Skin epidermis (tissue), 12 donors: ENCODE results near the gene ARFGAP1.

ENCODE experiments used
- H3K27ac ChIP-seq, 21 experiments: fragments of 200-600 bp; sonication (generic) in 11 of 21; one replicate each; pipeline ENCODE4 v1.5.0; 2020; ENCODE audit warnings: mild to moderate bottlenecking in 3 of 21, inconsistent platforms in 2 of 21, moderate library complexity in 2 of 21
- H3K4me3 ChIP-seq, 7 experiments: fragments of 200-600 bp; sonication (generic) in 2 of 7; one replicate each; pipeline ENCODE4 v1.5.0; 2020; ENCODE audit warnings: inconsistent platforms in 2 of 7, mild to moderate bottlenecking in 2 of 7, moderate library complexity in 1 of 7

Gene ARFGAP1

GRCh38 chr20:63337786-63338420 lies 65.3 kb downstream of the ARFGAP1 start:
- Histone ChIP-seq H3K27ac (no peak overlapping the region), H3K4me3 (no peak overlapping the region)
